Pons (tissue), 1 donor: ENCODE results near the gene IGIP.
A peak's percentile ranks its signal among the peaks of the same experiment; 100 is the strongest.

Experiments used
- DNase-seq: peaks from one replicate; pipeline ENCODE4 v3.0.0-alpha.2; 2016; ENCODE audit warnings: low spot score

IGIP gene

DNA sequence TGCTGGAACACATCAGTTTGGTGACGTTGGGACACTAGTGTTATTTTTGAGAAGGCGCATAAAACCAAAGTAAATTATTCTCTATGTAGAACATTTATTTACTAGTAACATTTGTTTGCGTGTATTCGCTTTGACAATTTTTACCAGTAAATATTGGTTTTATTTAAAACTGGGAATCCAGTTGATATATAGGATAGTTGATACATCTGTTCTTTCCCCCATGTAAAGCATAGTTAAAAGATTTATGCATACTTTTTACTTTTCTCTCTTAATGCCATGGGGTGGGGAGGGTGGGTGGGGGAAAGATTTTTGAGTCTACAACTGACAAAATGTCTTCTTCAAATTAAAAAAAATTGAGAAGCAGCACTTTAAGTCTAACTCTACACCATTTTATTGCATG is at the start of gene IGIP:
IGIP (plus strand) TSS at position 301 of the 400 bp plus-strand sequence. CDS start 2,540 bp downstream, outside the sequence.
- no peak for DNase-seq

GRCh38 chr5:140076142-140076541 is 49.6 kb upstream of the IGIP start:
- no peak for DNase-seq

DNA sequence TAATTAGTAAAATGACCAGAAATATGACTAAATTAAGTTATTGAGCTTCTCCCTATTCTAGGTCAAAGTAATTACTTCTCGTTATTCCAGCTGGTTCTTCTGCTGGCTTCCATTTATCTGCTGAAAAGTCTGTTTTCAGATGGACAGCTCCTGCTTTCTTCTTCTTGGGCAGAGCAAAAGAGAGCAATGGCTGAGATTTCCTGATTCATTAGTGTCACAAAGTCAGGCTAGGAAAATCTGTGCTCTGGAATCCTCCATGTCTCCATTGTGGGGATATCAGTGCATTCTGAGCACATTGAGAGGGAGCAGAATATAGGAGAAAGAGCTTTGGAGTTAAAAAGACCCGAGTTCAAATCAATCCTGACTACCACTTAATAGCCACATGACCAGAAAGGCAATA is 48.9 kb upstream of the IGIP start:
- DNase-seq = no peak

DNA sequence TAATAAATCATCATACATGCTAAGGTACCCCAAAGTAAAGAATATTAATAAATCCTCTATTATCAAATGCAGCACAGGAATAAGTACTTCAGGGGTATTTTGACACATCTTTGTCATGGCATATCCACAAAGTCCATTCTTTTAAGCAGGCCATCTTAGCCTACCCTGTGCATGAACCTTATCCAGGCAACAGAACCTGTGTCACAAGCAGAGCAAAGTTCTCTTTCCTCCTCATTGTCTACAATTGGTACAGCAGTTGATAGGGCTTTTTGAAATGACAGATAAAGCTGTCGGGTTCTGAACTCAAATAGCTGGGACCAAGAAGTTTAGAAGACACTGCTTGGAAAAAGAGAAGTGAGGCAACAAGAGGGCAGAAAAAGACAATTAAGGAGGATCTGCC is 42.6 kb upstream of the IGIP start:
- no peak for DNase-seq

DNA sequence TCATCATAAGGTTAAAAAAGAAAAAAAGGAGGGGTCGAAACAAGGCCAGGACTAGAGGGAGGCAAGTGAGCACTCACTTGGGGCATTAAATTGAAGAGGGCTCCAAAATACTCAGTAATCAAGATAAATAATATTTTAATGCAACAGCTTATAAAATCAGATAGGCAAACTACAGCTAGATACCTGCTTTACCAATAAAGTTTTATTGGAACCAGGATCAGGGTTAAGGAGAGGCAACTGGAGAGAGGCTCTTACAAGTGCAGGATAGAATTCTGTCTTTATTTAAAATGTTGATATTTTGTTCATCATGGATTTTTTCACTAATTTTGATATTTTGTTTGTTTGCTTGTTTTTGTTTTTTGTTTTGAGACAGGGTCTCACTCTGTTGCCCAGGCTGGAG is 42.1 kb upstream of the IGIP start:
- DNase-seq = no peak

DNA sequence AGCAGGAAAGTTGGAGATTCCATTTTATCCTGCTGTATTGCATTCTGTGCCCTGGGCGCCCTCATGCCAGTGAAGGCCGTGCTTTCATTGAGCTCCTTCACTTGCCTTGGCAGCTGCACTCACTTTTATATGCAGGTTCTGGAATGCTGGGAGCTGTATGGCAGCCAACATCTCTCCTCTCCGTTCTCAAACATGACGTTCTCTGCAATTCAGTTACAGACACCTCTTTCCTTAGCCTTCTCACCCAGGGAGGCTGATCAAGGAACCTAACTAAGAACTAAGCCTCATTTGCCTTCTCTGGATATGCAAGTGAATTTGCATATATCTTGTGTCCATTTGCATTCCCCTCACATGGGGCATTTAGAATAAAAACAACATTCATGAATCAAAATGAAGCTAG is 41.2 kb upstream of the IGIP start:
- DNase-seq = peak; percentile 24

DNA sequence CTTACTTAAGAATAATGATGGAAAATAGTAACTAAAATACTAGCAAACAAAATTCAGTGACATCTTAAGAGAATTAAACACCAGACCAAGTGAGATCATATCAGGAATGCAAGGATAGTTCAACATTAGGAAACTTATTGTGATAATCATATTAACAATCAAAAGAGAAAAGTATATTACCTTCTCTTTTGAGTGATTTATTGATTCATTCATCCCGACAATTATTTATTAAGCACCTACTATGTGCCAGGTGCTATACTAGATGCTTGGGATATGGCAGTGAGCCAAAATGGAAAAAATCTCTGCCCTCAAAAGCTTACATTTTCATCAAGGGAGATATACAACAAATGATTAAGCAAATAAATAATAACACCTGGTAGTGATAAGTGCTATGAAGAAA is 35.5 kb upstream of the IGIP start:
- DNase-seq = no peak

DNA sequence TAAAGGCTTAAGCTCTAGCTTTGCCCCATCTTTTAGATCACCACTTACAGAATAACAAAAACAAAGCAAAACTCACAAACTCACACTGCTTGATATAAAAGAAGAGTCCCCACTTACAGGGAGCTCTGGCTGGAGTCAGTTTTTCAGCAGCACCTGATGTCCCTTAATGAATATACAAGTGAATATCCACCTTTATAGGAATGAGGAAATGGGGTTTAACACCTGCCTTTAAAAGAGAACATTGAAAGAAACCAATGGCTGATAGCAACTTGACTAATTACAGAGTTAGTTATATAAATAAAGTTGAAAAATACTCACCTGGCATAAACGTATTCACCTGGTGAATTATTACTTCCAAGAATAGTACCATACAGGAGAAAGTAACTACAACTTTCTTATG is 32.6 kb upstream of the IGIP start:
- no peak for DNase-seq

- no peak for DNase-seq
Measured at GRCh38 chr5:140093866-140094265, 31.9 kb upstream of the IGIP start.

DNA sequence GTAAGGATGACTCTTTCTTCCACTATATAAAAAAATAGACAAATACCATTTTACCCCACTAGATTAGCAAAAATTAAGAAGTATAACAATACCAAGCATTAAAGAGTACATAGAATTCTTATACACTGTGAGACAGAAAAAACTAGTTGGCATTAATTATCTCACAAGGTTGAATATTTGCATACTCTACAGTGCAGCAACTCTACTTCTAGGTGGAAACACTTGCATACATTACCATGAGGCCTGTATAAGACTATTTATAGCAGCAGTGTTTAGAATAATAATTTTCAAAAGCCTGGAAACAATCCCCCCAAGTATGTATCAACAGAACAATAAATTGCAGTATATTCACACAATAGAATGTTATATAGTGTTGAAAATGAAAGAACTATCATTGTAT is 30.8 kb upstream of the IGIP start:
- DNase-seq = no peak

DNA sequence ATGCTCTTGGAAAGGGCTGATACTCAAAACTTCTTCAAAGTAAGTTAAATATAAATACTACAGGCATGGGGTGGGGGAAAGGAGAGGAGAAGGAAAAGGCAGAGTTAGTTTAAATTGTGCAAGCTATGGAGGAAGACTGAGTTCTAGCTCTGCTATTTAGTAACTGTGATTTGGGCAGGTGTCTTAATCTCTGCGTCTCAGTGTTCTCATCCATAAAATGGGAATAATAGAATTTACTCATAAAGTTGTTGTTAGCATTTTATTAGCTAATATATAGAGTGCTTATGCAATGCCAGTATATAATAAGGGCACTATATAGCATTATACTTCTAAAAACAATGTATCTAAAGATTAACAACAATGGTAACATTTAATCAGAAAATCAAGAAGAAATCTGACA is 24.6 kb upstream of the IGIP start:
- no peak for DNase-seq

- DNase-seq = no peak
Measured at GRCh38 chr5:140103154-140103553, 22.6 kb upstream of the IGIP start.

GRCh38 chr5:140104100-140104499 is 21.6 kb upstream of the IGIP start:
- no peak for DNase-seq

DNA sequence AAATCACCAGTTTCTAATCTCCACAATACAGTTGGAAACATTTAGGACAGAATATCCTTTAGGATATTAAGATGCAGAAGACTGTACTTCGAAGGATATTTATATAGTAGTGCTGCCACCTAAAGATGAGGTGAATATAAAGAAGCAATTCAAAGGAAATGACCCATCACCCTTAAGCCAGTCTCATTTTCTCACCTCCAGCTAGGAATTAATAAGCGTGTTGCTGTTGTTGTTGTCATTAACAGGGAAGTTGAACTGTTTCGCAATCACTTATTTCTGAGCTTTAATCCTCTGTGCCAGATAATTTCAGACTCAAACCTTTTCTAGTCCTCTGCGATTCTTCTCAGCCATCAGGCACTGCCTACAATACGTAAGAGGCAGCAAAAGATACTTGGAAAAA is 19.6 kb upstream of the IGIP start:
- no peak for DNase-seq

DNA sequence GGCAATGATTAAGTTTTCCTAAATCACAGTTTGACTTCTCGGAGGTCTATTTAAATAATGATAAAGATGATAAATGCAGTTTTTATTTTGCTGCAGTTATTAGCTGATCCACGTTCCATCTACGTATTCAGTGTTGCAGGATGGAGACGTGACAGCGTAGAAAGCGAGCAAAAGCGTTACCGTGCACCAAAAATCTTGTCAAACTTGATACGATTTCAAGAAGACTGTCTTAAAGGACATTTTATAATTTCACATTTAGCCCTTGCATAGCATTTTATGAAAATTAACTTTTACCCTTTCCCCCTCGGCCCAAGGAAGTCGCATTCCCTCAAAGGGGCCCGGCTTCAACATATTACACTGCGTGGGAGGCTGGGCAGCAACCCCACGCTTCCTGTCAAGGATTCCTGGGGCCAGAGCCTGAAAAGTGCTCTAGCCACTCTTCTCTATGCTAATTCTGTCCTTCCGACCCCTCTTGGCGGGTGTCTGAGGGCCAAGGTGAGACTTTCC is 18.9 kb upstream of the IGIP start:
- DNase-seq = no peak

DNA sequence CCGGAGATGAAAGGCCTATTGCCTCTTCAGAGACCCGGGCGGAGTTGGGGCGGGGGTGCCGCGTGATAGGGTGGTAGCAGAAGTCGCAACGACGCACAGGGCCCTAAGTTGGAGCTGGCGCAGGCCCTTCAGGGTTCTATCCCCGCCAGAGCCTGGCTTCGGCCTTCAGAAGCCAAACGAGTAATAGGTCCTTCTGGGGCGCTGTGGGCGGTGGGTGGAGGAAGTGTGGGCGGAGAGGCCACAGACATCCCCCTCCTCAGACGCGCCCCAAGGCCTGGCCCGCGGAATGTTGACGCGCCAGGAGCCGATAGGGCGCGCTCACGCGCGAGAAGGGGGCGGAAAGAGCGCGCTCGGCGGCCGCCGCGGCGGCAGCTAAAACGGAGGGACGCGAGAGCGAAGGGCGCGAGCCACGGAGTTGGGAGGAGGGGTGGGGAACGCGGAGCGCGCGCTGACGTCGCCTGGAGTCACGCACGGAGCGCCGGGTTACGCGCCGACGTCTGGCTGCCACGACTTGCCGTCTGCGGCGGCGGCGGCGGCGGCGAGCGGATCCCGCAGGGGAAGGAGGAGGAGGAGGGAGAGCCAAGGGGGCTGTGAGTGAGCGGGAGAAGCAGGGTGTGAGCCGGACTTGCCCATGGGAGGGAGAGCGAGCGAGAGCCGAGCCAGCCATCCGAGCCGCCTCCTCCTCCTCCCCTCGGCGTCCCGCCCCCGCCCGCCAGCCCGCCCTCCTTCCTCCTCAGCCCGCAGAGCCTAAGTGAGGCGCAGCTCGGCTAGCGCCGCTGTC is 18.2 kb upstream of the IGIP start:
- DNase-seq = peak; percentile 82

DNA sequence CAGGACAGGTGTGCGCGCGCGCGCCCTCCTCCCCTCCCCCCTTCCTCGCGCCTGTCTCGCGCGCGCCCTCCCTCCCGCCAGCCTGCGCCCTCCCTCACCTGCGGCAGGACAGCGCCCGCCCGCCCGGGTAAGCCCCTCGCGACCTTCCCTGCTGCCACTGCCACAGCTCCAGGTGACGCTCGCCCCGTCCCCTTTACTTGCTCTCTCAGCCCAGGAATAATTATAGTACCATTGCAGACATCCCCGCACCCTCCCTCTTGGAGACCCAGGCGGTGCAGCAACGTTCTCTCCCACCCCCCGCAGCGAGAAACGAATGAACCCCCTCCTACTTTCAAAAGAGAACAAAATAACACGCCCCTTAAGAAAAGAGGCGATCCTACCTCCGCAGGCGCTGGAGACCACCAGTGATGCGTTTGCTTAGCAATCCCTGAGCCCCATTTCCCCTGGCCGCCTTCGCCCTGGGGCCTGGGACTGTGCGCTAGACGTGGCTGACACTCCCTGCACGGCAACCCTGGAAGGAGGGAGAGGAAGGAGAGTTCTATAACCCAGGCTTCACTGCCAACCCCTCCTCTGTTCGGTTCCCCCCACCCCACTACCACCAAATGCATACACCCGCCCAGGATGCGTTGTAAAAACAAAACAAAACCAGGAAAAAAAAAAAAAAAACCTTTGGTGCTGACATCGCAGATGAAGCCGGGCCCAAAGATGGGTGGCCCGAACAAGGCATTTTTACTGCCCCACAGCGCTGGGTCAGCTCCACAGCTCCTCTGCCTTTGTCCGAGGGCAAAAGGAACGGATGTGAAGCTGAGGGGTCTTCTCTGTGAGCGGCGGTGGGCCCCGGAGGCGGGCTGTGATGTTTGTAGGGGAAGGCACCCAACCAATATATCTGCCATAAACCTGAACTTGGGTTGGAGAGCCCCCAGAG is 17.4 kb upstream of the IGIP start:
- DNase-seq = no peak

- no peak for DNase-seq
Measured at GRCh38 chr5:140109018-140109758, 16.5 kb upstream of the IGIP start.

DNA sequence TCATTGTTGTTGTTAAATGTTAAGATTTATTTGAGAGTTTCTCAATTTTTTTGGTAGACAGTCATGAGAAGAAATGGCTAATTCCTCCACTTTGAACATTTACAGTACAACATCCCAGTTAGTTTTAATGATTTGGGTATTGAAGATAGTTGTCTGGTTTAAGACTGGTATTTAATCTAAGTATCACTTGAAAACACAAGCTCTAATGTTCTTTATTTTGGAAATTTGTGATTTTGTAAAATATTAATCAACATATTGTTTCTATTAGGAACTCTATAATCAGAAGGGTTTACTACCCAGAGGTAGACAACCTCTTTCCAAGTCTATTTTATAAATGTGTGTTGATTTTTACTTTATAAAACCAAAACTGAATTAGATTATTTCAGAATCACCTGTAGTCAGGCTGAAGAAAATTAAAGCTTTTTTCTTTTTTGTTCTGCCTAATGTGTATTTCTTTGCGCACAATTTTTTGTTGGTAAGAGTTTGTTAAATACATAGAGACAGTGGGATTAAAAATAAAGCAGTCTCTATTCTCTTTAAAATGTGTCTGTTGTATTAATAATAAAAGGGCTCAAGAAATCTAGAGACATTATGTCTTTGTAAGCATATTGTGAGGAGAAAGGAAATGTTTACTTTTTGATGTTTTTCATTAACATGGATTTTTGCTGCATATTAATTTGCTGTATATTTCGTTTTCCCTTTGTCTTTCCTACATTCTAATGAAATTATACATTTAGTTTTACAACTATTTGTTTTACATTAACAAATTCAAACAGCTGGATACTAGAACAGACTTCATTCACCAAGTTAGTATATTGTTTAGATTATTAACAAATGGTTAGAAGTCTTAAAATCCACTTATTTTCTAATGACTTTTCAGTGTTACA is 15.7 kb upstream of the IGIP start:
- DNase-seq = no peak

DNA sequence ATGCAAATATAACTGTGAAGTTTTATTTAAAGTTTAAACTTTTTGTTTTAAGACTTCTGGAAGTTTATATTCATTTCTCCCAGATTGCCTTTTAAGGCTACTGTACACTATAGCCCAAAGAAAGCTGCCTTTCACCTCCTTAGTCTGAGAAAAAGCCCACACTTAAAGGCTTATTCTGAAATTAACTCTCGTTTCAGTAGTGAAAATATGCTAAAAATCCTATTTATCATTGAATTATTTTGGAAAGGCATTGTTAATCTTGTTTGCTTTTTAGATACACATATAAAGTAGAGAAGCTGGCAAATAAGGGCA is 15.1 kb upstream of the IGIP start:
- no peak for DNase-seq
